Stimulated activated CD8-positive, alpha-beta memory T cell treated with anti-CD3 and anti-CD28 coated beads, Interleukin-2, amount 100 ng/mL, for 48 hours (primary cell): ENCODE measurements around the gene LDLR.
"Not testable (repeated sequence)": the region's sequence is repeated elsewhere in the genome, so short reads cannot be mapped to it uniquely, and the experiment has no call there.

Source experiments
- DNase-seq, 2 donors: peaks; one replicate each; pipeline ENCODE4 v3.0.0-alpha.2; 2020; ENCODE audit warnings: low read depth in 2 of 2

Gene LDLR

GRCh38 chr19:11140023-11140538 lies 50.8 kb downstream of the LDLR start:
- DNase-seq: not testable (repeated sequence)

DNA sequence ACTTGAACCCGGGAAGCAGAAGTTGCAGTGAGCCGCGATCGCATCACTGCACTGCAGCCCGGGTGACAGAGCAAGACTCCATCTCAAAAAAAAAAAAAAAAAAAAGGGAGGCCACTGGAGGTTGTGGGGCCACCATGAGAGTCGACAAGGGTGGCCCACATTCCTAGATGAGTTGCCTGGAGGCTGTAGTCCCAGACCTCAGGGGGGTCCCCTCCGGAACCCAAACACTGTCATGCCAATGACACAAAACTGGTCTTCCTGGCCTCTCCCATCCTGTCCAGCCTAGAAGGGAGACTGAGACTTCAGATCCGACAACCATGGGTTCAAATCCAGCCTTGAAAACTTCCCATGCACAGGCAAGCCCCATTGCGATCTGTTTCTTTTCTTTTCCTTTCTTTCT lies 51.6 kb downstream of the LDLR start:
- no peak for DNase-seq

- no peak for DNase-seq
Observed at GRCh38 chr19:11141937-11142527, 52.8 kb downstream of the LDLR start.

- no peak for DNase-seq
Observed at GRCh38 chr19:11142528-11143171, 53.4 kb downstream of the LDLR start.

- DNase-seq: no peak
Observed at GRCh38 chr19:11145536-11145924, 56.3 kb downstream of the LDLR start.

DNA sequence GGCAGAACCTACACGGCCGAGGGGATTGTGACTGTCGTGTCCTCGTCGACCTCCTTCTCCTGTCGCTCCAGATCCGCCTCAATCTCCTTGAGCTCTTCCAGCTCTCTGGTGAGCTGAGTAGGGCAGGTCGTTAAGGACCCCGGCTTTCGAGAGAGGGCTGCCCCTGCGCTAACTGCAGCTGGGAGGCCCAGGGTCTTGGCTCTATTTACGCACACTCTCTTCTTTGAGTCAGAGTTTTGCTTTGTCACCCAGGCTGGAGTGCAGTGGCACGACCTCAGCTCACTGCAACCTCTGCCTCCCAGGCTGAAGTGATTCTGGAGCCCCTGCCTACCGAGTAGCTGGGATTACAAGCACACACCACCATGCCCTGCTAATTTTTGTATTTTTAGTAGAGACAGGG lies 58.7 kb downstream of the LDLR start:
- no peak for DNase-seq

- no peak for DNase-seq
Observed at GRCh38 chr19:11151181-11151580, 61.9 kb downstream of the LDLR start.

GRCh38 chr19:11152318-11153062 lies 63.2 kb downstream of the LDLR start:
- DNase-seq: no peak

DNA sequence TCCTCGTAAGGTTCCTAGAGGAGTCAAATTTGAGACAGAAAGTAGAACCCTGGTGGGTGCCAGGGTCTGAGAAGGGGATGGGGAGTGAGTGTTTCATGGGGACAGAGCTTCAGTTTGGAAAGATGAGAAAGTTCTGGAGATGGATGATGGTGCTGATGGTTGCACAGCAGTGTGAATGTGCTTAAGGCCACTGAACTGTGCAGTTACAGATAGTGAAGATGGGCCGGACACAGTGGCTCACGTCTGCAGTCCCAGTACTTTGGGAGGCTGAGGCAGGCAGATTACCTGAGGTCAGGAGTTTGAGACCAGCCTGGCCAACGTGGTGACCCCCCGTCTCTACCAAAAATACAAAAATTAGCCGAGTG lies 65.4 kb downstream of the LDLR start:
- no peak for DNase-seq

DNA sequence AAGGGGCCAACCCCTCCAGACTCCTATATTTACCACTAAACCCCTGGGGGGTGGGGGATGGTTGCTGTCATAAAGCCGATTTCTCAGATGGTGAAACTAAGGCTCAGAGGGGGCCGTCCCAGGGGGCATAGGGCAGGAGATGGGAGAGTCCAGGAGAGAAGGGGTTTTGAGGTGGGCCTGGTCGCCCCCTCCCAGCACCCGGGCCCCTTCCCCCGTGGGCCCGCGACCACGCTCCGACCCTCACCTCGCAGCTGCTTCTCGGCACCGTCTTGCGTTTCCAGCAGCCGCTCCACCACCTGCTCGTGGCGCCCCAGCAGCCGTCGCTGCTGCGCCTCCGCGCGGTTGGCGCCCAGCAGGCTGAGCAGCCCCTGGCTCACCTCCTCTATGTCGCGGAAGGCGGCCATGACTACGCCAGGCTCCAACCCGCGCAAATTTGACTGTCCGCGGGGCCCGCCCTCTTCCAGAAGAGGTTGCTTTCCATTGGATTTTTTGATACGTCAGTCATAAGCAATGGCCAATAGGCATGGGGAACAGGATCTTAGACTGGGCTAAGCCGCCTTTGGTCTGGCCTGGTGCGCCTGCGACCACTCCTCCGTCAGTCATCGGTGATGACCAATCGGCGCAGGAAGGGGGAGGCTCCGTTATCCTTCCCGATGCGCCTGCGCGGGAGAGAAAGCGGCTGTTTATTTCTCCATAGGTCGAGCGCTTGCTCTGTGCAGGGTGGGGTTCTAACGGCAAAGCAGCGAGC lies 66.3 kb downstream of the LDLR start, which contains the start of gene SPC24:
TSS of gene SPC24 (minus strand) at position 410 of the 748 bp plus-strand sequence. CDS start at position 404, 6 bp downstream.
- peak; percentile 87 to 88 for DNase-seq

DNA sequence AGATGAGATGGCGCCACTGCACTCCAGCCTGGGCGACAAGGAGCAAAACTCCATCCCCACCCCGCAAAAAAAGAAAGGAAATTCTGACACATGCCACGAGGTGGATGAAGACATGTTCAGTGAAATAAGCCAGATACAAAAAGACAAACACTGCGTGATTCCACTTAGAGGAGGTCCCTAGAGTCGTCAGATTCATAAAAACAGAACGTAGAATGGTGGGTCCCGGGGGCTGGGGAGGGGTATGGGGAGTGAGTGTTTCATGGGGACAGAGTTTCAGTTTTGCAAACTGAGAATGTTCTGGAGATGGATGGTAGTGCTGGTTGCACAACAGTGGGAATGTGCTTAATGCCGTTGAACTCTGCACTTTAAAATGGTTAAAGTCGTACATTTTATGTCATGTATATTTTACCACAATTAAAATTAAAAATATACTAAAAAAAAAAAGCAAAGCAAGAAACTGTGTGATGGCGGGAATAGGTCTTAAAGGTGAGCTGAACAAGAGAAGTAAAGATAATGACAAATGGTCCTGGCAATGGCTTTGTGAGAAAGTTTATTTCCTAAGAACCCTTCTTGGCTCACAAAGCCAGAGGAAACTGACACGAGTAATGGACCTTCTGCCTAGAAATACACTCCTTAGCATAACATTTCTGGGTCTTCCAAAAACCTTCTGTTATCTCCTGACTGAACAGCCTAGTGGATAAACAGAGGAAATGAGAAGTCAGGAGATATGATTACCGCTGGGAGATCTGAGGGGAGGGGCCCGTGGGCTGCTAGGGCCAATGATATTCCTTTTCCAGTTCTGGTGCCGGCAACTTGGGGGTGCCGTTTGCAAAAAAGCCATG lies 70.6 kb downstream of the LDLR start:
- DNase-seq: no peak

GRCh38 chr19:11160440-11160768 lies 71.1 kb downstream of the LDLR start:
- DNase-seq: not testable (repeated sequence)

DNA sequence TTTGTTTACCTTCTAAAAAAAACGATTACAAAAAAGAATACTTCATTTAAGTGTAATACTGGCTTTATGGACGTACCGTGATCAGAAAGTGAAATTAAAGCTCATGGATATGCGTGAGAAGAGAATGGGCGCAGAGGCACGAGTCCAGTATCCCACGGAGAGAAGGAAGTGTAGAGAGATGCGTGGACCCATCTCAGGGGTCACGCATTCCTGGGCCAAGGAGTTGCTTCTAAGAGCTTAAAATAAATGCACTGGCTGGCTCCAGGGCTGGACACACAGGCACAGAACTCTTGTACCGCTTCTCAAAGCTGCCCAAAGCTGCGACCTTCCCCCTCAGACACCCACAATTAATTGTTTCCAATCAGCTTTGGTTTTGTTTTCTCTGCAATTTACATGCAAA lies 75.0 kb downstream of the LDLR start:
- DNase-seq: no peak

DNA sequence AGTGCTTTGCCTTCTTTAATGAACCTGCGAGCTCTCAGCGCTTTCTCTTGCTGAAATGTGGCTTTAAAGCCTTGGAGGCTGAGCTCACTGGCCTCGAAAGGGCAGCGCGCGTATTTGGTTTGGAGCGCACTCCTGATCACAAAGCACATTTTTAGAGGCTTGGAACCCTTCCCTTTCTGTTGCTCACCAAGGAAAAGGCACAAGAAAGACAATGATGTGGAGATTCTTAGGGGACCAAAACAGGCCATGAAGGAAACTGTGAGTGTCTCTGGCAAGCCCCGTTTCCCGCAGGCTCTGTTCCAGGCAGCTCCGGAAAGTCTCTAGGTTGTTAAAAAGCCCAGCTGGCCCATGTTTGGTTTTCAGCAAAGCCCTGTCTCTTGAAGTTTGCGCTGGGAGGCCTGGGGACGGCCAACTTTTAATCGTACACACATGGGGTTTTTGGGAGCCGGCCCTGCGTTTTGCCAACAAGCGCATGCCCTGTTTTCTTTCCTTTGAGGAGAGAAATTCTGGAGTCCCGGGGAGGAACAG lies 75.7 kb downstream of the LDLR start:
- DNase-seq: no peak

DNA sequence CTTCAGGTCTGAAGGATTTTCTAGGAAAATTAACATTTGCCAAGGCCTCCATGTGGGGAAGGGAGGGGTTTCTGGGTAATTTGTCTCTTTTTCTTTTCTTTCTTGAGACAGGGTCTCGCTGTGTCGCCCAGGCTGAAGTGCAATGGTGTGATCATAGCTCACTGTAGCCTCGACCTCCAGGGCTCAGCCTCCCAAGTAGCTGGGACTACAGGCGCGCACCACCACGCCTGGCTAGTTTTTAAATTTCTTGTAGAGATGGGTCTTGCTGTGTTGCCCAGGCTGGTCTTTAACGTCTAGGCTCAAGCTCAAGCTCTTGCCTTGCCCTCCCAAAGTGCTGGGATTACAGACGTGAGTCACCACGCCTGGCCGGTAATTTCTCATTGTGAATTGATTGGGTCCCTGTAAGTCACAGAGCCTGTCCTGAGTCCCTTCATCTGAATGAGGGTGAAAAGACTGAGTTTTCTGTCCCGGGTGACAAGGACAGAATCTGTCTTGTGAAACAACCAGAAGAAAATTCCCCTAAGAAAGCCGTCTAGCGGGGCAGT lies 76.3 kb downstream of the LDLR start:
- no peak for DNase-seq

DNA sequence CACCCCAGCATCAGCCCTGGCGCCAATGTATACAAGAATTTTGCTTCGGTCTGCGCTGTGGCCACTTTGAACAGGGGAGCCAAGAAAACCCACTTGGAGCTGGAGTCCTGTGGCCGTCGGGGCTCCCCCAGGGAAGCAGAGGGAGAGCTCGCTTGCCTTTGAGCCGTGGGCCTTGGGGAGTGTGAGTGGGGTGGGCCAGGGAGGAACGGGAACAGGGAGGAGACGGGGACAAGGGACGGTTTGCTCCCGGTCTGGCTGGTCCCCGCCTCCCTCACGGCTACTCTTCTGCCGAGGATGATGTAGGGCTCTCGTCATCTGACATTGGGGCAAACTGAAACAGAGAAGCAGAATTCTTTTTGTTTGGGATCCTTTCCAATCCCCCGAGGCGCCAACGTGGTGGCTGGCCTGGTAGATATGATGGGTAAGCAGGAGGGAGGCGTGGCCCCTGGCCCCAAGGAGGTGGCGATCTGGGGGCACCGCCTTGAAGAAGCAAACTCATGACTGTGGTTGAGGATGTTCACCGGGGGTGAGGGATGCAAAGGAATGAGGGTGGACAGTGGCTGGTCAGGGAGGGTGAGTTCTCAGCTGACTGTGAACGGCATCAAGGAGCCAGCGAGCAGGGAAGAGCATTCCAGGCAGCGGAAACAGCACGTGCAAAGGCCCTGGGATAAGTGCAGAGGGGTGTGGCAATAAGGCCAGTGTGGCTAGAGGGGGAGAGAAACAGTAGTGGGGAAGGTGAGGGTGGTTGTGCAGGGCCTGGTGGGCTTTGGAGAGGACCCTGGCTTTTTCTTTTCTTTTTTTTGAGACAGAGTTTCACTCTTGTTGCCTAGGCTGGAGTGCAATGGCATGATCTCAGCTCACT lies 77.2 kb downstream of the LDLR start:
- no peak for DNase-seq

- DNase-seq: no peak
Observed at GRCh38 chr19:11168568-11168967, 79.3 kb downstream of the LDLR start.

- DNase-seq: no peak
Observed at GRCh38 chr19:11169896-11170678, 80.8 kb downstream of the LDLR start.

- DNase-seq: no peak
Observed at GRCh38 chr19:11171144-11171543, 81.9 kb downstream of the LDLR start.
